Measurements from ENCODE around the gene KLHL20. TPM values are rescaled to one million over a fixed set of nuclear protein-coding genes. Genes with fewer than 3 reads are reported as not detected.

The KLHL20 gene
- total RNA-seq, 6 experiments from 2014 or later: 25.8 to 30.0 (median 27.9) TPM

DNA sequence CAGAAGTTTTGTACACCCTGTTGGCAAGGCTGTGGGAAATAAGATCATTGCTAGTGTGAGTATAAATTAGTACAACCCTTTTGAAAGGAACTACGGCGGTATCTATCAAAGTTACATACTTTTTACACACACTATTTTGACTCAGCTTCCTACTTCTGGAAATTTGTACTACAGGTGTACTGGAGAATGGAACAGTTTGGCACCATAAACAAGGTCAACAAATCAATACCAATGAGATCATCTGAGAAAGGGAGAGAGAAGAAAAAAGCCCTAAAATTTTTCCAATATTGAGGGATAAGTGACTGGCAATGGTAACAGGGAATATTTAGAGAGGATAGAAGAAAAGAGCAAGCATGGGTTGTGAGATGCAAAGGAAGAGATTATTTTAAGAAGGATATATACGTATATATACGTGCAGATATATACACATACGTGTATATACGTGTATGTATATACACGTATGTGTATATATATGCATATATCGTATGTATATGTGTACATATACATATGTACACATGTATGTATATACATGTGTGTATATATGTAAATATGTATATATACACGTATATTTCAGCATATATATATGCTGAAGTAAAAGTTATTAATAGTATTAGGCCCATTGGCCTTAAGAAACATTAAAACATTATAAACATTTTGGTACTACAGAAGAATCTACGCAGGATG, 27.6 kb downstream of the KLHL20 start:
- Mint-ChIP-seq H3K4me1 (ENCODE audit: low read depth) (0 out of 2 replicates have a peak, but pooled peaks cover 1% of the 10 kb centered on the region), H3K27ac (no peak overlapping the region), H3K4me3 (no peak overlapping the region), H3K27me3 (ENCODE audit: insufficient read depth) (no peaks in the 10 kb centered on the region; the same call in 1 of the 2 replicates), H3K36me3 (ENCODE audit: low read depth) (peaks cover 17% of the 10 kb centered on the region), H3K9me3 (no peaks in the 10 kb centered on the region)
- TF ChIP-seq, protein P1, sequence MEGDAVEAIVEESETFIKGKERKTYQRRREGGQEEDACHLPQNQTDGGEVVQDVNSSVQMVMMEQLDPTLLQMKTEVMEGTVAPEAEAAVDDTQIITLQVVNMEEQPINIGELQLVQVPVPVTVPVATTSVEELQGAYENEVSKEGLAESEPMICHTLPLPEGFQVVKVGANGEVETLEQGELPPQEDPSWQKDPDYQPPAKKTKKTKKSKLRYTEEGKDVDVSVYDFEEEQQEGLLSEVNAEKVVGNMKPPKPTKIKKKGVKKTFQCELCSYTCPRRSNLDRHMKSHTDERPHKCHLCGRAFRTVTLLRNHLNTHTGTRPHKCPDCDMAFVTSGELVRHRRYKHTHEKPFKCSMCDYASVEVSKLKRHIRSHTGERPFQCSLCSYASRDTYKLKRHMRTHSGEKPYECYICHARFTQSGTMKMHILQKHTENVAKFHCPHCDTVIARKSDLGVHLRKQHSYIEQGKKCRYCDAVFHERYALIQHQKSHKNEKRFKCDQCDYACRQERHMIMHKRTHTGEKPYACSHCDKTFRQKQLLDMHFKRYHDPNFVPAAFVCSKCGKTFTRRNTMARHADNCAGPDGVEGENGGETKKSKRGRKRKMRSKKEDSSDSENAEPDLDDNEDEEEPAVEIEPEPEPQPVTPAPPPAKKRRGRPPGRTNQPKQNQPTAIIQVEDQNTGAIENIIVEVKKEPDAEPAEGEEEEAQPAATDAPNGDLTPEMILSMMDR (IDR thresholded peaks at IDR 0.05): no peak
- no peak for DNase-seq

DNA sequence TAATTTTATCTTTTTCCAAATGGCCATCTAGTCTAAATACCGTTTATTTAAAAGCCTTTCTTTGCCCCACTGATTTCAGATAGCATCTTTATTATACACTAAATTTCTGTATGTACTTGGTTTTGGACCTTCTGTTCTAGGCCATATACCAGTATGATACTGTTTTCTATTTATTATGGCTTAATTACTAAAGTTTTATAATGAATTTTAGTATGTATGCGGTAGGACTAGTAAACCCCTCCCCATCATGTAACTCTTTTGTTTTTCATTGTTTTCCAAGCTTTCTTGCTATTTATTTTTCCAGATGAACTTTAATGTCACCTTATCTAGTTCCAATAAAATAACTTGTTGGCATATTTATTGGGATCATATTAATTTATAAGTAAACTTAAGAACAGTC, 29.9 kb downstream of the KLHL20 start:
- H3K4me3 Mint-ChIP-seq: no peak overlapping the region
- H3K36me3 Mint-ChIP-seq (ENCODE audit: low read depth): peaks cover 19% of the 10 kb centered on the region
- H3K4me1 Mint-ChIP-seq (ENCODE audit: low read depth): peaks cover 20% of the 10 kb centered on the region
- H3K27me3 Mint-ChIP-seq (ENCODE audit: insufficient read depth): no peaks in the 10 kb centered on the region; the same call in 1 of the 2 replicates
- DNase-seq: no peak
- TF ChIP-seq, protein P1 (IDR thresholded peaks at IDR 0.05): no peak
- no peaks in the 10 kb centered on the region for H3K9me3 Mint-ChIP-seq
- no peak overlapping the region for H3K27ac Mint-ChIP-seq

DNA sequence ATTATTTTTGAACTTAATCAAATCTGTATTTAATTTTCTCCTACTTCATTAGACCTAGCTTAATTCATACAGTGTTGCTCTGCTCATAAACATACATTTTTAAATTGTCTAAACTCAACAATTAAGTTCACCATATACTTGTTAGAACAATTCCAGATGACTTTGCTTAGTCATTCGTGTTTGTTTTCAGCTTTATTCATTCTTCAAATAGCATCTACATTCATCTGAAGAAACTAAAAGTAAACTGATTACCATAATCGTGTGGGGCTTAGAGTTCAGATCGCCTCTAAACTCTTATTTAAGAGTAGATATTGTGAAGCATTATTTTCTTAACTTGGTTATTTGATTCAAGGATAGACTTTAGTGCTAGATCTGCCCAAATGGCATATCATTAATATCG, 34.4 kb downstream of the KLHL20 start:
- H3K27me3 Mint-ChIP-seq (ENCODE audit: insufficient read depth): no peaks in the 10 kb centered on the region
- no peak overlapping the region for H3K4me3 Mint-ChIP-seq

DNA sequence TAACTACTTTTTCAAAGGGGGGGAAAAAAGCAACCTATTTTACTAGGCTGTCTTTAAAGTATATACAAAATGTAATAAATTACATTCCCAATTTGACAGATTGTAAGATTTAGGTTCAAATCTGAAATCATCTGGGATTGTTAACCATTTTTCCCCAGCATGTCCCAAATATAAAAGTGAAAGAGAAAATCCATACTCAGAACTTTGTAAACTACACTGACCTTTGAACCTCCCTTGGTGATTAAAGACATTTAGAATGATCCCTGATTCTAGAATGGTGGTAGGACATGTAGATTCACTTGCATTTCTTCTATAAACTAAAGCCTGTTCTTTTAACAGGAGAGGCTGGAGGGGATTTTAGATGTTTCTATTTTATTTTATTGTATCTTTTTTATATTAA, 39.0 kb downstream of the KLHL20 start:
- Mint-ChIP-seq H3K4me1 (ENCODE audit: low read depth) (peaks cover 8% of the 10 kb centered on the region), H3K27me3 (ENCODE audit: insufficient read depth) (no peaks in the 10 kb centered on the region), H3K9me3 (no peaks in the 10 kb centered on the region), H3K27ac (no peak overlapping the region), H3K36me3 (ENCODE audit: low read depth) (peaks cover 45% of the 10 kb centered on the region), H3K4me3 (no peak overlapping the region)
- TF ChIP-seq, protein P1 (IDR thresholded peaks at IDR 0.05): no peak
- no peak for DNase-seq

More for the DNA sequence above, 34.4 kb downstream of the KLHL20 start:
- peaks cover 13% of the 10 kb centered on the region for H3K36me3 Mint-ChIP-seq (ENCODE audit: low read depth)
- no peak overlapping the region for H3K27ac Mint-ChIP-seq
- no peaks in the 10 kb centered on the region for H3K9me3 Mint-ChIP-seq
- TF ChIP-seq, protein P1 (IDR thresholded peaks at IDR 0.05): no peak
- no peak for DNase-seq
- H3K4me1 Mint-ChIP-seq (ENCODE audit: low read depth): peaks cover 20% of the 10 kb centered on the region

DNA sequence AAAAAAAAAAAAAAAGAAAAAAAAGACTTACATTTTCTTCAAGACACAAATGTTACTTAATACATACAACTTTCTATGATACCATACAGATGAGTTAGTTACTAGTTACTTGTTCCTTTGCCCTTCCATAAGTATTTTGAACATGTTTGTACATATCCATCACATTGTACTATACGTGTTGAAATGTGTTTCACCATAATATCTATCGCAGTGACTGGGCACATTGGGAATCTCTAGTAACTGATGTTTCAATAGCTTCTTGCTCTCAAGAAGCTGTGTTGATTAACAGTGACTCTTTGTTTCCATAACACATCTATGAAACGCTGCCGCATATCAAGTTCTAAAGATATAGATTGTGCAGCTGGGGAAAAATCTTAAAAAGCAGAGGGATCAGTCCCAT, 42.9 kb downstream of the KLHL20 start:
- Mint-ChIP-seq H3K9me3 (peaks cover 12% of the 10 kb centered on the region), H3K4me3 (no peak overlapping the region), H3K36me3 (ENCODE audit: low read depth) (peaks cover 74% of the 10 kb centered on the region)

More for the DNA sequence above, 42.9 kb downstream of the KLHL20 start:
- no peak for DNase-seq
- H3K4me1 Mint-ChIP-seq (ENCODE audit: low read depth): no peaks in the 10 kb centered on the region
- no peak overlapping the region for H3K27ac Mint-ChIP-seq
- TF ChIP-seq, protein P1 (IDR thresholded peaks at IDR 0.05): no peak
- H3K27me3 Mint-ChIP-seq (ENCODE audit: insufficient read depth): peaks cover 3% of the 10 kb centered on the region; the same call in 1 of the 2 replicates
